Neuronal stem cell (in vitro differentiated cells): ENCODE data around the gene TMEM165.

Source experiments
- DNase-seq: peaks from one replicate; pipeline ENCODE4 v3.0.0-alpha.2; 2013; ENCODE audit warnings: low spot score
- H2AFZ ChIP-seq: one replicate; pipeline ENCODE4 v1.6.1; 2013; ENCODE audit warnings: mild to moderate bottlenecking, low read length, inconsistent platforms
- H2AK5ac ChIP-seq: 2 replicates; pipeline ENCODE4 v1.6.1; 2013; ENCODE audit warnings: low read depth, mild to moderate bottlenecking, inconsistent platforms, low read length, moderate library complexity, mixed read lengths
- H2BK120ac ChIP-seq: 2 replicates; pipeline ENCODE4 v1.6.1; 2013; ENCODE audit warnings: low read depth, mild to moderate bottlenecking, inconsistent platforms, low read length, moderate library complexity, mixed read lengths
- H2BK12ac ChIP-seq: one replicate; pipeline ENCODE4 v1.6.1; 2013; ENCODE audit warnings: low read length, inconsistent platforms
- H2BK15ac ChIP-seq: 2 replicates; pipeline ENCODE4 v1.6.1; 2013; ENCODE audit warnings: mild to moderate bottlenecking, low read length, inconsistent platforms, mixed read lengths
- H2BK5ac ChIP-seq: one replicate; pipeline ENCODE4 v1.6.1; 2013; ENCODE audit warnings: inconsistent platforms, mild to moderate bottlenecking, low read length, moderate library complexity
- H3K14ac ChIP-seq: one replicate; pipeline ENCODE4 v1.6.1; 2013; ENCODE audit warnings: low read length, inconsistent platforms
- H3K18ac ChIP-seq: 2 replicates; pipeline ENCODE4 v1.6.1; 2013; ENCODE audit warnings: low read length, inconsistent platforms
- H3K23ac ChIP-seq: 2 replicates; pipeline ENCODE4 v1.6.1; 2013; ENCODE audit warnings: low read depth, mild to moderate bottlenecking, mixed read lengths, low read length, inconsistent platforms; ENCODE audit not compliant: poor library complexity
- H3K27ac ChIP-seq: replicated peaks from 3 replicates; pipeline ENCODE4 v1.5.1; 2013; ENCODE audit warnings: low read length, inconsistent platforms
- H3K27me3 ChIP-seq, 3 experiments: 2 replicates each; pipeline ENCODE4 v1.6.1; 2013; ENCODE audit warnings: low read length in 3 of 3, mild to moderate bottlenecking in 2 of 3, inconsistent platforms in 1 of 3, low read depth in 1 of 3, mixed read lengths in 1 of 3, moderate library complexity in 1 of 3; ENCODE audit not compliant: control insufficient read depth in 3 of 3, insufficient read depth in 3 of 3
- H3K36me3 ChIP-seq, 2 donors: replicated peaks in 1 of 2; 2 replicates each; pipeline ENCODE4 v1.6.1; 2013; ENCODE audit warnings: low read length in 2 of 2; ENCODE audit not compliant: control insufficient read depth in 2 of 2, insufficient read depth in 2 of 2
- H3K4ac ChIP-seq: 2 replicates; pipeline ENCODE4 v1.6.1; 2013; ENCODE audit warnings: inconsistent platforms, mild to moderate bottlenecking, low read length, moderate library complexity
- H3K4me1 ChIP-seq, 2 donors: 1 replicate in 1 of 2; 2 replicates in 1 of 2; pipeline ENCODE4 v1.6.1; 2013; ENCODE audit warnings: low read length in 2 of 2, low read depth in 1 of 2; ENCODE audit not compliant: control insufficient read depth in 2 of 2, insufficient read depth in 1 of 2
- H3K4me2 ChIP-seq: one replicate; pipeline ENCODE4 v1.6.1; 2013; ENCODE audit warnings: mild to moderate bottlenecking, low read length, inconsistent platforms; ENCODE audit not compliant: insufficient read depth, poor library complexity, severe bottlenecking
- H3K4me3 ChIP-seq, 2 donors: 2 replicates each; pipeline ENCODE4 v1.5.1; 2013; ENCODE audit warnings: low read length in 2 of 2, mild to moderate bottlenecking in 2 of 2, inconsistent platforms in 1 of 2, moderate library complexity in 1 of 2
- H3K79me1 ChIP-seq: one replicate; pipeline ENCODE4 v1.6.1; 2013; ENCODE audit warnings: low read depth, mild to moderate bottlenecking, inconsistent platforms, low read length, moderate library complexity
- H3K9ac ChIP-seq: one replicate; pipeline ENCODE4 v1.6.1; 2013; ENCODE audit warnings: mild to moderate bottlenecking, low read depth, low read length, inconsistent platforms; ENCODE audit not compliant: poor library complexity
- H3K9me3 ChIP-seq, 2 donors: replicated peaks in 1 of 2; 2 replicates each; pipeline versions ENCODE3 to v1.6.1; 2013; ENCODE audit warnings: low read length in 2 of 2, mild to moderate bottlenecking in 2 of 2, inconsistent platforms in 1 of 2, low read depth in 1 of 2, mixed read lengths in 1 of 2, moderate library complexity in 1 of 2; ENCODE audit not compliant: control insufficient read depth in 2 of 2, insufficient read depth in 1 of 2
- H4K8ac ChIP-seq: one replicate; pipeline ENCODE4 v1.6.1; 2013; ENCODE audit warnings: low read depth, mild to moderate bottlenecking, inconsistent platforms, low read length, moderate library complexity
- H4K91ac ChIP-seq: one replicate; pipeline ENCODE4 v1.6.1; 2013; ENCODE audit warnings: low read length, low read depth, mild to moderate bottlenecking, inconsistent platforms; ENCODE audit not compliant: poor library complexity
- WGBS, 2 donors: extraction: QIAGEN DNeasy Blood & Tissue Kit; methylation state at CpG; one replicate each; pipeline ENCODE4 v1.1.7; 2013; ENCODE audit warnings: missing lambda C conversion rate in 2 of 2, mixed read lengths in 1 of 2; ENCODE audit not compliant: insufficient read length in 2 of 2, insufficient replicate concordance in 1 of 2; ENCODE audit errors: extremely low coverage in 2 of 2; 5-methylcytosine and 5-hydroxymethylcytosine counted together

The TMEM165 gene

GRCh38 chr4:55356991-55357461 is 38.7 kb upstream of the TMEM165 start:
- no peak overlapping the region for H3K14ac ChIP-seq
- H3K27me3 ChIP-seq = no peaks in the 10 kb centered on the region
- no peak overlapping the region for H2BK5ac ChIP-seq
- H3K18ac ChIP-seq = no peak overlapping the region
- H3K79me1 ChIP-seq = peaks cover 2% of the 10 kb centered on the region
- no peak overlapping the region for H4K91ac ChIP-seq
- H3K4me1 ChIP-seq = no peaks in the 10 kb centered on the region
- no peak overlapping the region for H3K4me2 ChIP-seq
- peaks cover 0 to 8% of the 10 kb centered on the region in 2 donors for H3K9me3 ChIP-seq
- H3K36me3 ChIP-seq = peaks cover 0 to 41% of the 10 kb centered on the region in 2 donors
- no peak overlapping the region for H2AFZ ChIP-seq
- no peak overlapping the region for H3K27ac ChIP-seq
- H4K8ac ChIP-seq = no peak overlapping the region
- no peak overlapping the region for H3K9ac ChIP-seq
- no peak overlapping the region for H3K23ac ChIP-seq
- no peak overlapping the region for H3K4me3 ChIP-seq
- no peak overlapping the region for H2BK120ac ChIP-seq
- no CpG with 5 or more reads among the region's 5 CpGs for WGBS, 2 donors
- H2AK5ac ChIP-seq = no peak overlapping the region
- H2BK12ac ChIP-seq = no peak overlapping the region
- H2BK15ac ChIP-seq = no peak overlapping the region
- H3K4ac ChIP-seq = no peak overlapping the region
- no peak for DNase-seq

GRCh38 chr4:55358246-55358645 is 37.5 kb upstream of the TMEM165 start:
- Histone ChIP-seq H3K18ac (no peak overlapping the region), H3K79me1 (peaks cover 2% of the 10 kb centered on the region), H2BK5ac (no peak overlapping the region), H2AFZ (no peak overlapping the region), H3K4me3 (no peak overlapping the region), H3K27ac (no peak overlapping the region), H3K4me2 (no peak overlapping the region), H4K91ac (no peak overlapping the region), H3K9me3 (peaks cover 0 to 4% of the 10 kb centered on the region in 2 donors), H2AK5ac (no peak overlapping the region), H3K4ac (no peak overlapping the region), H3K4me1 (no peaks in the 10 kb centered on the region), H2BK120ac (no peak overlapping the region), H4K8ac (no peak overlapping the region), H3K9ac (no peak overlapping the region), H3K27me3 (no peaks in the 10 kb centered on the region), H3K23ac (no peak overlapping the region), H3K14ac (no peak overlapping the region), H3K36me3 (peaks cover 0 to 31% of the 10 kb centered on the region in 2 donors), H2BK15ac (no peak overlapping the region), H2BK12ac (no peak overlapping the region)
- DNase-seq = no peak
- no CpG with 5 or more reads among the region's 2 CpGs for WGBS, 2 donors

- Histone ChIP-seq H2AFZ (no peak overlapping the region), H2BK15ac (no peak overlapping the region), H2AK5ac (no peak overlapping the region), H3K18ac (no peak overlapping the region), H3K27ac (no peak overlapping the region), H3K4ac (no peak overlapping the region), H3K27me3 (no peaks in the 10 kb centered on the region), H2BK5ac (no peak overlapping the region), H4K8ac (no peak overlapping the region), H3K4me3 (no peak overlapping the region), H2BK12ac (no peak overlapping the region), H3K23ac (no peak overlapping the region), H3K14ac (no peak overlapping the region), H2BK120ac (no peak overlapping the region), H3K9me3 (peaks cover 0 to 4% of the 10 kb centered on the region in 2 donors), H3K36me3 (peaks cover 0 to 32% of the 10 kb centered on the region in 2 donors), H4K91ac (no peak overlapping the region), H3K79me1 (peaks cover 2% of the 10 kb centered on the region), H3K4me2 (no peak overlapping the region), H3K4me1 (peaks cover 0 to 2% of the 10 kb centered on the region in 2 donors), H3K9ac (no peak overlapping the region)
- DNase-seq = no peak
- no CpG with 5 or more reads among the region's 2 CpGs for WGBS, 2 donors
Measured at GRCh38 chr4:55358668-55359067, 37.1 kb upstream of the TMEM165 start.

- DNase-seq = no peak
- peaks cover 2% of the 10 kb centered on the region for H3K79me1 ChIP-seq
- H3K9me3 ChIP-seq = peaks cover 0 to 2% of the 10 kb centered on the region in 2 donors
- no peak overlapping the region for H3K14ac ChIP-seq
- no peak overlapping the region for H3K23ac ChIP-seq
- no peak overlapping the region for H3K18ac ChIP-seq
- peaks cover 0 to 7% of the 10 kb centered on the region in 2 donors for H3K4me1 ChIP-seq
- H3K9ac ChIP-seq = no peak overlapping the region
- no peak overlapping the region for H3K4ac ChIP-seq
- H2BK12ac ChIP-seq = no peak overlapping the region
- H3K4me2 ChIP-seq = no peak overlapping the region
- no peak overlapping the region for H2AFZ ChIP-seq
- H2AK5ac ChIP-seq = no peak overlapping the region
- H4K8ac ChIP-seq = no peak overlapping the region
- H3K36me3 ChIP-seq = peaks cover 0 to 32% of the 10 kb centered on the region in 2 donors
- H2BK5ac ChIP-seq = no peak overlapping the region
- no peak overlapping the region for H4K91ac ChIP-seq
- no peak overlapping the region for H2BK15ac ChIP-seq
- H3K27ac ChIP-seq = no peak overlapping the region
- no CpG with 5 or more reads among the region's 8 CpGs for WGBS, 2 donors
- no peak overlapping the region for H2BK120ac ChIP-seq
- no peak overlapping the region for H3K4me3 ChIP-seq
- no peaks in the 10 kb centered on the region for H3K27me3 ChIP-seq
Measured at GRCh38 chr4:55359397-55359916, 36.3 kb upstream of the TMEM165 start.
